GM10847 (cell line): ENCODE measurements around the gene EGF.

ENCODE experiments used
- POLR2A ChIP-seq: IDR thresholded peaks from 2 replicates; pipeline ENCODE4 v1.6.1; 2011; ENCODE audit not compliant: insufficient read length; ENCODE audit errors: extremely low read depth

Gene EGF

GRCh38 chr4:109976189-109976588 lies 63.5 kb downstream of the EGF start:
- no peak for TF ChIP-seq POLR2A

DNA sequence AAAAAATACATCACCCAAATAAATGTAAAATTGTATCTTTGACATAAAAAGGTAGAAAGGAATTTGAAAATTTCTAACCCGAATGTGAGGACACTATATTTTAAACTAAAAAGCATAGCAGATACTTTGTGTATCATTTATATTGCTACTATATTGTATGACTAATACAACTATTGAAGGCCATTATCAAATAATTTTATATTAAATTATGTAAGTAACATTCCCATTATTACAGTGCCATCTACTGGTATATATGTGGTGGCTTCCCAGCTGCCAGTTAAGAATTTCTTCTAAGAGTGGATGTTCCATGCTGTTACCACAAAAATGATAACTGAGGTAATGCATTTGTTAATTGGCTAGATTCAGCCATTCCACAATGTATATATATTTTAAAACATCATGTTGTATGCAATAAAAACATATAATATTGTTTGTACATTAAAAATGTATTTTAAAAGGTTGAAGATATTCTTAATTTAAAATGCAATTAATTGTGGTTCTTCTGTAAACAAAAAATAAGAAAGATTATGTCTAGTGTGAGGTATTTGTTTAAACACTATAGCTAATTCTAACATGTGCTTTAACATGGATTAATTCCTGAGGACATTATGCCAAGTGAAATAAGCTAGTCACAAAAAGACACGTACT lies 65.3 kb downstream of the EGF start:
- no peak for TF ChIP-seq POLR2A

DNA sequence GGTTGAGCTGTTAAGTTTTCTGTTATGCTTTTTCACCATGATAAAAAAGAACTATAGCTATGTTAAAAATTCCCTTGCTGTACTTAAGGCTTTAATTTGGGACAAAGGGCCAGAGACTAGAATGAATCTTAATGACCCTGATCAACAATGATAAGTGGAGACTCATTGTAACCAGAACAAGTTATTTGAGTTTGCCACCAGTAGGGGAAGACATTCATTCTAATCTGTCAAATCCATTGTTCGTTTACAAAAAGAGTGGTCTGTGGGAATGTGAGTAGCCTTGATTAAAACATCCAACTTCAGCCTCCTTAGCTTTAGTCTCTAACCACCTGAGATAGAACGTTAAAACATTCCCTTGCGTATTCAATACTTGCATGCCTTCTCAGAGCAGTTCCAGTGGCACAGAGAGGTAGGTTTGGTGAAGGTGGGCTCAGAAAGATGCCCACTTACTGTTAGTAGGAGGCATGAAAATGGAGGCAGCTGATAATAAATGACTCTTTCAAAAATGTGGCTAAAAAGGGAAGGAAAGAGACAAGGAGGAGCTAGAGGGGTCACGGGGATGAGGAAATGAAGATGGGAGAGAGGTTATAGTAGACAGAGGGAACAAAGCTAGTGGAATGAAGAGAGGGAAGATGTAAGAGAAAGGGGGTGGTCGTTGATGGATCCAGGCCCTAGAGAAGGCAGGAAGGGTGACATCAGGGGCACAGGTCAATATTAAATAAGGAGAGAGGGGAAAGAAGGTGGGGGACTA lies 66.2 kb downstream of the EGF start:
- no peak for TF ChIP-seq POLR2A

- no peak for TF ChIP-seq POLR2A
Observed at GRCh38 chr4:109979920-109980717, 67.4 kb downstream of the EGF start.

DNA sequence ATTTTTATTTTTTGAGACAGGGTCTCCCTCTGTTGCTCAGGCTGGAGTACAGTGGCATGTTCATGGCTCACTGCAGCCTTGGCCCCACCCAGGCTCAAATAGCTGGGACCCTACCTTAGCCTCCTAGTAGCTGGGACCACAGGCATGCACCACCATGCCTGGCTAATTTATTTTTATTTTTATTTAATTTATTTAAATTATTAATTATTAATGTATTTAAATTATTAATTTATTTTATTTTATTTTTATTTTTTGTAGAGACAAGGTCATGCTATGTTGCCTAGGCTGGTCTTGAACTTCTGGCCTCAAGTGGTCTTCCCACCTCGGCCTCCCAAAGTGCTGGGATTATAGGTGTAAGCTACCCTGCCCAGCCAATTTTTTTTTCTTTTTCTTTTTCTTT lies 69.3 kb downstream of the EGF start:
- no peak for TF ChIP-seq POLR2A

DNA sequence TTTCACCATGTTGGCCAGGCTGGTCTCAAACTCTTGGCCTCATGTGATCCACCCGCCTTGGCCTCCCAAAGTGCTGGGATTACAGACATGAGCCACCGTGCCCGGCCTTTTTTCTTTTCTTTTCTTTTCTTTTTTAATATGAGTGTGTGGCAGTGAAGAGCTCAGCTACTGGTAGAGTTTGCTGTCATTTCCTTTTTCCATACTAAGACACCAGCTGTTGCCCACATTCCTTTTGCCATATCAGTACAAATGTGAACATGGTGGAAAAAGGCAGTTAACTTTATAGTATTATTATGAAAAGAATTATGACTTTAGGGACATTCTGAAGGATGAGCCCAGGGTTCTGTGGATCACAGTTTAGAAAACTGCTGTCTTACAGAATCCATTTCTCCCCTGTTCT lies 69.8 kb downstream of the EGF start:
- TF ChIP-seq POLR2A = no peak

GRCh38 chr4:109985993-109986974 lies 73.6 kb downstream of the EGF start:
- no peak for TF ChIP-seq POLR2A

DNA sequence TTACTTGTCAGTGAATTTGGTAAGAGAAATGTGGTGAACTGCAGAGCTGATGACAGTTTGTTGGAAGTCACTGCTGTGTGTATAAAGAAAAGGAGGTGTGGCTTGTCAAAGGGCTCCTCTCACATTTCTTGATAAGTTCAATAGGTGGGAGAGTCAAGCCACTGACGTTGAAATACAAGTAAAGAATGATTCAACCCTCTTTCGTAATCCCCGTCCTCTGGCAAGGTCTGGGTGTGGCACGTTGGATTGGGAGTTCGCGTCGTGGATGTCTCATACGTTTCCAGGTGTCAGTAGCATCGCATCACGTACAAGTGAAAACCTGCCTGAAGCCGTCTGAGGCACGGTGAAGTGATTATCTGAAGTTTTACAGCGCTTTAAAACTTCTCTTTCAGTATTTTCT lies 76.4 kb downstream of the EGF start:
- TF ChIP-seq POLR2A = no peak

DNA sequence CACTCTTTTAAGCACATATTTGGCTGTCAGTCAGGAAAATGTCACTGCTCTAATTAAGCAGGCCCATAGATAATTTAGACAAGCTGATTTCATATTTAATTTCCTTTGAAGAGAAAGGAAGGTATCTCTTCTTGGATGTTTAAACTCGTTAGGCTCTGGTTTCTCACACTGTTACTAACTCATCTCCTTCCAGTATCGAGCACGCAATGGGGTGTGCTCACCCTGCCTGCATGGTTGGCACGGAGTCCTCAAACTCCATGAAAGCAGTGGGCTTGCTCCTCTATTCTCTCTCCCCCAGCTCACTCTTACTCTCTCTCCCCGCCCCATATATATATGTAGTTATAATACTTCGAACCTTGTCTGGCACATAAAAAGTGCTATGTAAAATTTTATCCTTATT lies 76.9 kb downstream of the EGF start:
- TF ChIP-seq POLR2A = no peak

DNA sequence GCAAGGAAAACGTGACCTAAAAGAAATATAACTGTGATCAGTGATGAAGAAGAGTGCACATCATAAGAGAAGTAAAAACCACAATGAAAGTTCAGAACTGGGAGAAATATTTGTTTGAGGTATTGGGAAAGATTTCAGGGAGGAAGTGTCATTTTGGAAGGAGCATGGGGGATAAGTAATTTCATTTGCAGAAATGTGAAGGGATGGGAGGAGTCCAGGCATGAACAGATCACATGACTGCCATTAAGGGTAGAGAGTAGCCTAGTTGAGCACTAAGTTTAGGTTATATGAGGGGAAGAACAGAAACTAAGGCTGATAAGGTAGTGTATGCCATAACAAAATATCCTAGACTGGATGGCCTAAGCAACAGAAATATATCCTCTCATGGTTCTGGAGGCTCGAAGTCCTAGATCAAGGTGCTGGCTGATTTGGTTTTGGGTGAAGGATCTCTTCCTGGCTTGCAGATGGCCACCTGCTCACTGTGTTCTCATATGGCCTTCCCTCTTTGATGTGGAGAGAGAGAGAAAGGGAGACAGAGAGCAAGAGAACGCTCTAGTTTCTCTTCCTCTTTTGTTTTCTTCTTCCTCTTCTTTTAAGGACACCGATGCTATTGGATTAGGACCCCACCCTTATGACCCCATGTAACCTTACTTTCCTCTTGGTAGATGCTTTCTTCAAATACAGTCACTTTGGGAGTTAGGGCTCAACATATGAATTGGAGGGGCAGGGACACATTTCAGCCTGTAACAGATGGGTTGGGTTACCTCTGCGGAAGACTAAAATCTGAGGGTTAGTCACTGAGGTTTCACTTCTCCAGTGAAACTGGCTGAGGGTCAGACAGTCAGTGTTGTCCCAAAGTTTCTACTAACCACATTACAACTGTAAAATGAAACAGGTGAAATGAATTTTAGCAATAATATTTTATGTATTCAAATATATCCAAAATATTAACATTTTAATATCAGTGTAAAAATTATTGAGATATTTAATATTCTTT lies 77.9 kb downstream of the EGF start:
- no peak for TF ChIP-seq POLR2A

GRCh38 chr4:109993116-109993515 lies 80.4 kb downstream of the EGF start:
- no peak for TF ChIP-seq POLR2A

- no peak for TF ChIP-seq POLR2A
Observed at GRCh38 chr4:109994415-109994827, 81.7 kb downstream of the EGF start.

DNA sequence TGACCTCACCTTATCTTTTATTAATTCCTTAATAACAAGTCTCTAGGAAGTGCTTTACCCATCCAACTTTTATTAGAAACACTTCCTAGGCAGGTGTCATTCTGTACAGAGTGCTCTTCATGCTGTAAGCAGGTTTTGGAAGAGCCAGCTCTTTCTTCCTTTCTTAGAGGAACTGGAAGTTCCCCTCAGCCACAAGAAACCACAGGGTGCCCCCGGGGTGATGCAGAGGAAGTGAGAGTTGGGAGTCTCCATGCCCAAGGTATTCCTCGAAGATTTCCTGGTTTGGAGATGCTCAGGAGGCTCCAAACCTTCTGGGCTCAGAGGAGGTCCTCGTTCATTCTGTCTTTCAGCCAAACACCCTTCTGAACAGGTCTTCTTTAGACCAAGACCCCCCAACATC lies 83.8 kb downstream of the EGF start:
- TF ChIP-seq POLR2A = no peak

DNA sequence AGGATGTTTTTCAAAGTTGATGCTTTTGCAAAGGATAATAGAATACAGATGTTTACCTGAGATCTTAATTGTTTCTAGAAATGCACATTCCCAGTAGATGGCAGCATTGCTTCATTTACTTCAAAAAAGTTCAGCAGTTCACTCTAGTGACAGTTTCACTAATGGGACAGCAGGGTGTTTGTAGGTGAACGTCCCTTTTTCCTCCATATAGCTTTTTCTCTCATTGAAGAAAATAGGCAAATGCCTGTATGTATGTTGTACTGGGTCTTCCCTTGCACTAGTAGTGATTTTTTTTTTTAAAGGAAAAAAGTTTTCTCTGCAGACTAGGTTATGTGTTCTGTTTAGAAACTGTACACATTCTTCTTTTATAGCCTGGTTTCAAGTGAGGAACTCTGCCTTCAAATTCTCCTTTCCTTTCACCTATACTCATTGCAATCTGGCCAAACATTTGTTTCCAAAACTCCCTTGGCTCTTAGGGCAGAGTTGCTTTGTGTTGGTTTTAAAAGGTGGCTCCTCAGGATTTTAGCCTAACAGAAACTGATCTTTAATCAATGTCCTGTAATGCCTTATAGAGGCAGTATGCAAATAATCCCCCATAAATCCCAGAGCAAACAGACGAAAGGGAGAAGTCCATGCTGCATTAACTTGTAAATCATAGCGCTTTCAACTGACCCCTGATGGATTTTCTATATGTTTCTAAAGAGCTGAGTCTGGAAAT lies 86.3 kb downstream of the EGF start:
- no peak for TF ChIP-seq POLR2A

GRCh38 chr4:109999585-109999912 lies 86.9 kb downstream of the EGF start:
- TF ChIP-seq POLR2A = no peak
